Measurements from ENCODE around the gene MYL6. TPM values are rescaled to one million over a fixed set of nuclear protein-coding genes. Genes with fewer than 3 reads are reported as not detected.

The MYL6 gene
- total RNA-seq, 1 experiment from 2014 or later: 1,181 TPM

GRCh38 chr12:56160894-56161689 is 2.9 kb downstream of the MYL6 start:
- Histone ChIP-seq H3K9ac (ENCODE audit: extremely low read depth, insufficient read length, low read length) (no peak overlapping the region), H3K18ac (ENCODE audit: insufficient read length, low read depth, low read length) (no peak overlapping the region), H3K23ac (ENCODE audit: insufficient read length, low read depth, low read length) (no peak overlapping the region), H3K79me2 (ENCODE audit: insufficient read depth, low read length) (peaks cover 3% of the 10 kb centered on the region; the same call in 1 of the 2 replicates), H2BK20ac (ENCODE audit: low read depth, low read length, poor library complexity, severe bottlenecking) (no peak overlapping the region), H3K56ac (ENCODE audit: insufficient read length, low read depth, low read length) (no peak overlapping the region), H4K91ac (ENCODE audit: insufficient read length, low read depth, low read length) (no peak overlapping the region), H2BK12ac (ENCODE audit: insufficient read length, low read depth, low read length) (no peak overlapping the region), H4K5ac (ENCODE audit: insufficient read length, low read depth, low read length) (no peak overlapping the region), H3K9me3 (ENCODE audit: control insufficient read depth, low read depth, low read length) (no peaks in the 10 kb centered on the region), H2AFZ (ENCODE audit: low read length) (no peak overlapping the region), H3K79me1 (ENCODE audit: insufficient read depth, low read depth, low read length, poor library complexity, severe bottlenecking) (peaks cover 2% of the 10 kb centered on the region), H3K23me2 (ENCODE audit: insufficient read length, low read depth, low read length, poor library complexity, severe bottlenecking) (peaks cover 15% of the 10 kb centered on the region), H2BK5ac (ENCODE audit: insufficient read length, low read length) (no peak overlapping the region), H4K20me1 (ENCODE audit: control insufficient read depth, insufficient read depth, insufficient read length) (no peaks in the 10 kb centered on the region), H2BK120ac (ENCODE audit: low read depth, low read length, poor library complexity, severe bottlenecking) (no peak overlapping the region), H3K27me3 (ENCODE audit: insufficient read depth, low read length) (no peaks in the 10 kb centered on the region), H3T11ph (ENCODE audit: low read length) (no peak overlapping the region), H2BK15ac (ENCODE audit: low read depth, low read length) (no peak overlapping the region), H2AK5ac (ENCODE audit: insufficient read length, low read length) (no peak overlapping the region), H3K27ac (ENCODE audit: insufficient read length, low read depth, low read length) (no peak overlapping the region), H3K4me2 (ENCODE audit: insufficient read depth, insufficient read length, low read length) (peak overlapping the region; percentile 80), H3K4ac (ENCODE audit: low read depth, low read length) (no peak overlapping the region), H3K4me1 (ENCODE audit: insufficient read depth, low read length) (peaks cover 5% of the 10 kb centered on the region; the same call in 1 of the 2 replicates), H3K14ac (ENCODE audit: insufficient read depth, low read length) (no peak overlapping the region), H4K8ac (replicated peaks; ENCODE audit: insufficient read length, low read depth, low read length) (no peak overlapping the region)
- DNase-seq: no peak
- peaks cover 11% of the 10 kb centered on the region for H3K27me3 Mint-ChIP-seq (ENCODE audit: low read depth)
- no peak for TF ChIP-seq CTCF (conservative IDR thresholded peaks at IDR 0.05)
- peak overlapping the region; percentile 21 to 97 (median 96); a peak in 6 of 7 replicates for H3K27ac Mint-ChIP-seq
- peaks cover 0 to 4% of the 10 kb centered on the region in 2 experiments; a peak in 3 of 5 replicates for H3K9me3 Mint-ChIP-seq
- peak overlapping the region; percentile 93 to 96 for H3K4me3 Mint-ChIP-seq
- peaks cover 46 to 60% of the 10 kb centered on the region in 2 experiments for H3K4me1 Mint-ChIP-seq
- WGBS (ENCODE audit: extremely low coverage, insufficient read length, low lambda C conversion rate): no CpG with 5 or more reads among the region's 11 CpGs
- H3K36me3 Mint-ChIP-seq (ENCODE audit: insufficient read depth in 1 of 3, low read depth in 3 of 3): peaks cover 61 to 82% (median 71%) of the 10 kb centered on the region in 3 experiments
